NOMO-1 treated with DMSO at 0.1 percent for 48 hours (cell line): Measurements from ENCODE around the gene MYBPC2.
"Not testable (repeated sequence)": the region's sequence is repeated elsewhere in the genome, so short reads cannot be mapped to it uniquely, and the experiment has no call there.

Experiments used
- DNase-seq: peaks from one replicate; lab custom pipeline; 2025; ENCODE audit not compliant: unreplicated experiment; lab: John Stamatoyannopoulos, UW

Gene MYBPC2

DNA sequence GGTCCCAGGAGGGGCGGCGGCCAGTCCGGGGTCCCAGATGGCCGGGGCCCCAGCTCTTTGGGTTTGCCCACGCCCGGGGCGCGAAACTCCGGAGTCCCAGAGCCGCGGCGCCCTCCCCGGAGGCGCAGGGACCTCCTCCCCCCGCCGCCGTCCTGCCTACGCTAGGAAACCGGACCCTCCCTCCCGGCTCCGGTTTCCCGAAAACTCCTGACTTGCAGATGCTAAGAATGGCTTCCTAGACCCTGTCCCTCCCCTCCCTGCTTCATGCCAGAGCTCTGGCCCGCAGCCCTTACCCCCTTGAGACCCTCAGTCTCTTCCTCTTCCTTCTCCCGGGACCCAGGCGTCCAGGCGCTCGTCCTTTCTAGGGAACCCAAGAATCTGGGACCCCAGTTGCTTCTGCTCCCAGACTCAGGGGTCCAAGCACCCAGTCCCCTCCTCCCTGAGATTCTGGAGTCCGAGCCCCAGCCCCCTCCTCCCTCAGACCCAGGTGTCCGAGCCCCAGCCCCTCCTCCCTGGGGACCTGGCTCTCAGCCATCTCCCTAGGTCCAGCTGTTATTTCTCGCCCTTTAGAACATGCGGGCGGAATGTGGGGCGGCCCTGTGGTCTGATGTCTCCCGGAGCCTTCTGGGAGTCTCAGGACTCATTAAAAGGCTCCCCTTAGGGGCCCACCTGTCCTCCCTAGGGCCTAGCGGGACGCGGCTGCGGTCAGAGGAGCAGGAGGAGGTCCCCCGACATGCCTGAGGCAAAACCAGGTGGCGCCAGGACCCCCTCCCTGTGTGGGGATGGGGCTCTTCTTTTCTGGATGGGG is at the start of gene MYBPC2:
Gene MYBPC2, plus strand, starts transcription at position 672 of the 808 bp plus-strand sequence. Its CDS starts 62 bp downstream, at position 734.
- DNase-seq = no peak

DNA sequence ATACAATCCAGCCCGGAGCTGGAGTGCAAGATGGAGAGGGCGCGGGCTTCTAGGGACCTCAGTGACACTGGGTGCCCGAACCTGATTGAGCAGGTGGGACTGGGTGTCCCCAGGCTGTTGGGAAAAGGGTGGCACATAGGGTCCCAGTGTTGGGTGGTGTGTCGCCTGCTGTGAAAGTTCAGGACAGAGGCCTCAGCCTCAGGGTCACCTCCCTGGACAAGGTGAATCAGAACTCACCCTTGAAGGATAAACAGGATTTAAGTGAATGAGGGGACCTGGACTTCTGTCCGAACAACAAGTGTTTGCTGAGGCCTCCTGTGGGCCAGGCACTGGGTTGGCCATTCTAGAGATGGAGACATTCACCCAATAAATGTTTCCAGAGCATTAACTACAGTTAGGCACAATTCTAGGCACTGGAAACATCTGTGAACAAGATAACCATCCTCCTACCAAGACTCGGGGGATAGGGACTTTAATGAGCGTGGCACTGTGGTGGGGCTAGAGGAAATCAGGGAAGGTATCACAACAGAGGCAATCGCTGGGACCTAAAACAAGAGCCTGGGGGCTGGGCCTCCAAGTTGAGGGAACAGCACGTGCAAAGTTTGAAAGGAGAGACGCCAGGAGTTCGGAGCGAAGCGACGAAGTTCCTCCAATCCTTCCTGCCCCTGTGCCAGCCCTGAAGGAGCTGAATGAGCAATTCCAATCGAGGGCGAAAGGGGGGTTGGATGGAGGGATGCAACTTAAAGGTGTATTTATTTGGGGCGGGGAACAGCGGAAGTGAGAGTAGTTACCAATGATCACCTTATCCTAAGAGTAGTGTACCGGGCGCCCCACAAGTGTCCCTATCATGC is 49.5 kb upstream of the MYBPC2 start:
- DNase-seq = no peak

DNA sequence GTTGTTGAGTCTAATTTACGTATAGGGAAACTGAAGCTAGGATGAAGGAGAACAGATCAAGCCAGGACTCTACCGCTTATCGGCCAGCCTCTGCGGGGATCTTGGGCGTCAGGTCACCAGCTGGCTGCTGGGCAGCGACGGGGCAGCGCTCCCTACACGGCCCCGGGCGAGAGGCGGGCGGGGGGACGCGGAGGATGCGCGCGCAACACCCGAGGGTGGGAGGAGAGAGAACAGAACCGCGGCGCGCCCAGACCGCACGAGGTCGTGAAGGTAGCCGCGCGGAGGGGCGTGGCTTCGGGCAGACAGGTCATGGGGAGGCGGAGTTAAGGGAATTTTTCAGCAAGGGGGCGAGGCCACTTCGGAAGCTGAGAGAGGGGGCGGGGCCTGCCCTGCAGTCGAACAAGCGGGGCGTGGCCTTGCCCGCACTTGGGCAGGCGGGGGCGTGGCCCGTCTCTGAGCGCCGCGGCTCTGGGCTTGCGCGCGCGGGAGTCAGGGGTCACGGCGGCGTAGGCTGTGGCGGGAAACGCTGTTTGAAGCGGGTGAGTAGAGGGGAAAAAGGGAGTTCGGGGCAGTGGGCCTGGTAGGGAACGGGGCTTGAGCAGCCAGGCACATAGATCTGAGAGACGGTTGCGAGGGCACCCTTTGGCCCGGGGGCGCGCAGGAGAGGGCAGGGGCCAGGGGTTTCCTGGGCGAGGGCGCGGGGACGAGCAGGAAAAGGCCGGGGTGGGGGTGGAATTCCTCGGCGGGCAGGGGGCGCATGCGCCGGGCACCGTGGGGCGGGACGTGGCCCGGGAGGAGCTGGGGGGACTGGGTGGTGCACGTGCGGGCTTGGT is 48.6 kb upstream of the MYBPC2 start, which contains the start of gene POLD1:
Gene POLD1, plus strand, starts transcription at position 496 of the 833 bp plus-strand sequence. CDS start 14,505 bp downstream, outside the sequence.
- peak; percentile 99 for DNase-seq

DNA sequence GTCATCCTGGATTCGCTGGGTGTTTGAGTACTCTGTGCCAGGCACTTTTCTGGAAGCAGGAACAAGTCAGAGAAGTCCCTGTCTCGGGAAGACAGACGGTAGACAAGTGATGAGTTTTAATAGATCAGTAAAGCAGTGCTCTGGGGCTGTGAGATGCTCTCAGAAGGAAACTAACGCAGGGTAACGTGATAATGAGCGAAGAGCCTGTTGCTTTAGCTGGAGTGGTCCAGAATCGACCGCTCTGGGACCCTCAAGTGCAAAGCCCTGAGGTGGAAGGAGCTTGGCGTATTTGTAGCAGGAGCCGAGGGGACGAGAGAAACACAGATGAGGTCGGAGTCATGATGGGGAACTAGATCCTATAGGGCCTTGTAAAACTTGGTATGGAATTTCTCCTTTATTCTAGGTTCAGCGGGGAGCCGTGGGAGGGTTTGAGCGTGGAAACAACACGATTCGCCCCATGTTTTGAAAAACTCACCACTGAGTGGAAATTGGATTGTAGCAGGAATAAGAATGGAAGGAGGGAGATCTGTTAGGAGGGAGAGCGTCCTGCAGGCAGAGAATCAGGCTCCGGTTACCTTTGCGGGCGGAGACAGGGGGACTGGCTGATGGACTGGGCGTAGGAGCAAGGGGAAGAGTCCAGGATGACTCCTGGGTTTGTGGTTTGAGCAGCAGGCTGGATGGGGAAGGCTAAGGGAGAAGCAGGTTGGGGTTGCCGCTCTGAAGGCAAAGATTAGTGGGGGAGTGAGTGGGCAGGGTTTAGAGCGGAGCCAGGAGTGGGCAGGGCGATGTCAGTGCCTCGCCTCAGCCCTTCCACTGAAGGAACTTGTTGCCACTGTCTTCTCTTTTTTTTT is 47.8 kb upstream of the MYBPC2 start:
- peak; percentile 19 for DNase-seq

DNA sequence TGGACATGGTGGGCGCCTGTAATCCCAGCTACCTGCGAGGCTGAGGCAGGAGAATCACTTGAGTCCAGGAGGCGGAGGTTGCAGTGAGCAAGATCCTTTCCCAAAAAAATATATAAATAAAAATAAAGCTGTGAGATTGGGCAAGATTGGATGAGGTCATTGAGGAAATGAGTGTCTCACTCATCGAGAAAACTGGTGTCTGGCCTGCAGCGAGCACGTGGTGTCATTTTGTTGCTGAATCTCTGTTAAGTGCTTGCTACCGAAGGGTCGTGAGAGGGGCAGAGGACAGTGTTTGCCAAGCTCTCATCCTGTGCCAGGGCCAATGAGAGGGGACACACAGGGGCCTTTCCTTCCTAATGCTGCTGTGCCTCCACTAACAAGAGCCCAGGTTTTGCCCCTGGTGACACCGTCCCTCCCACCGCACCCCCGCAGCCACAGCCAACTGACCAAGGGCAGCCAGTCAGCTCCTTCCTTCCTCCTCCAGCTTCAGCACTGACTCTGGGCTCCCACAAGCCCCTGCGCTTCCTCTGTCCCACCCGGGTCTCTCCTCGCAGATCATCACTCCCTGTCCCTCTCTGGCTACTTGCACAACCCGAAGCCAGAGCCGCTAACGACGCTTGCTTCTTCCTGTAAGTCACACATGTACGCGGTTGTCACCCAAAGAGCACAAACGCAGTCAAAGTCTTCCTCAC is 45.4 kb upstream of the MYBPC2 start:
- DNase-seq = peak; percentile 71

DNA sequence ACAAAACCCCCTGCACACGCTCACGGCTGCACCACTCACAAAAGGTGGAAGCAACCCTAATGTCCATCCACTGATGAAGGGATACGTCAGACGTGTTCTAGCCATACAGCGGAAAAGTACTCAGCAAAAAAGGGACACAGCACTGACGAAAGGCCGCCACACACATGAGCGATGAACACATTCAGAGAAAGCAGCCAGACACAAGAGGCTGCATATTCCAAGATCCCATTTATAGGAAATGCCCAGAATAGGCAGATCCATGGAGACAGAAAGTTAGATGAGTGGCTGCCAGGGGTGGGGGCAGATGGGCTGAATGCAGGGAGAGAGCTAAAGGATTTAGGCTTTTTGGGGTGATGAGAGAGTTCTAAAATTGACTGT is 44.8 kb upstream of the MYBPC2 start:
- no peak for DNase-seq

DNA sequence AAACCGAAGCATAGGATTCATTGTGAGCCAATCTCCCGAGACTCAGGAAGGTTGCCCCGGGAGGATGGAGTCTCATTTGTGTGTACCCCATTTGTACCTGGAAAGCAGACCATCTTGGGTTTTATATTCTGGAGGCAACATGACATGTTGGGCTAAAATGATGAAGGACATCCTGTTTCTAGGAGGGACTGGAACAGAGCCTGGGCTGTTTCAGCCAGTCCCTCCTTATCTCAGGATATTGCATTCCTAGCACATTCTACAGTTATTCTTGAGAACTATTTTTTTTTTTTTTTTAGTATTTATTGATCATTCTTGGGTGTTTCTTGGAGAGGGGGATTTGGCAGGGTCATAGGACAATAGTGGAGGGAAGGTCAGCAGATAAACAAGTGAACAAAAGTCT is 42.4 kb upstream of the MYBPC2 start:
- DNase-seq = not testable (repeated sequence)

DNA sequence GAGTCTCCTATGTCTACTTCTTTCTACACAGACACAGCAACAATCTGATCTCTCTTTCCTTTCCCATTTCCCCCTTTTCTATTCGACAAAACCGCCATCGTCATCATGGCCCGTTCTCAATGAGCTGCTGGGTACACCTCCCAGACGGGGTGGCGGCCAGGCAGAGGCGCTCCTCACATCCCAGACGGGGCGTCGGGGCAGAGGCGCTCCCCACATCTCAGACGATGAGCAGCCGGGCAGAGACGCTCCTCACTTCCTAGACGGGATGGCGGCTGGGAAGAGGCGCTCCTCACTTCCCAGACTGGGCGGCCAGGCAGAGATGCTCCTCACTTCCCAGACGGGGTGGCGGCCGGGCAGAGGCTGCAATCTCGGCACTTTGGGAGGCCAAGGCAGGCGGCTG is 41.7 kb upstream of the MYBPC2 start:
- DNase-seq = not testable (repeated sequence)

DNA sequence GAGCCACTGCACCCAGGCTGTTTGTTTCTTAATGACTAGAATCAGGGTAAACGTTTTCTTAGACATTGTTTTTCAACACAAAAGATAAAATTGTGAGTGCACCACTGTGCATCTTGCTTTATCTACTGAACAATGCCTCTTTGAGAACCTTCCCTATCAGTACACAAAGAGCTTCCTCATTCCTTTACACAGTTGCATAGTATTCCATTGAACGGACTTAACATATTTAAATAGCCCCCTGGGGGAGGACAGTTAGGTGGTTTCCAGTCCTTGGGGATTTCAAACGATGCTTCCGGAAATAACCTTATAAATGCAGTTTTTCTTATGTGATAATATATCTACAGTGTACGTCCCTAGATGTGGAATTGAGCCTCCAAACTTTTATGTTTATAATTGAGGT is 39.9 kb upstream of the MYBPC2 start:
- DNase-seq = no peak

DNA sequence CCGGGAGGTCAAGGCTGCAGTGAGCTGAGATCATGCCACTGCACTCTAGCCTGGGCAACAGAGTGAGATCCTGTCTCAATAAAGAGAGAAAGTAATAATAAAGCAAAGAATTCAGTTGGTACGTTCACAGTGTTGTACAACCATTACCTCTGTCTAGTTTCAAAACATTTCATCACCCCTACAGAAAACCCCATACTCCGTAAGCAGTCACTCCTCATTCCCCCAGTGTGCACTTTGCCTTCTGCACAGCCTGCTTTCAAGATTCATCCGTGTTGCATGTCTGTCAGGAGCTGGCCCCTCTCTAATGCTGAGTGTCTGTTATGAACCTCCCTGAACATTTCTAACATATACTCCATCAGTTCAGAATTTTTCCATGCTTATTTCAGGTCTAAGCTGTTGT is 39.1 kb upstream of the MYBPC2 start:
- no peak for DNase-seq

DNA sequence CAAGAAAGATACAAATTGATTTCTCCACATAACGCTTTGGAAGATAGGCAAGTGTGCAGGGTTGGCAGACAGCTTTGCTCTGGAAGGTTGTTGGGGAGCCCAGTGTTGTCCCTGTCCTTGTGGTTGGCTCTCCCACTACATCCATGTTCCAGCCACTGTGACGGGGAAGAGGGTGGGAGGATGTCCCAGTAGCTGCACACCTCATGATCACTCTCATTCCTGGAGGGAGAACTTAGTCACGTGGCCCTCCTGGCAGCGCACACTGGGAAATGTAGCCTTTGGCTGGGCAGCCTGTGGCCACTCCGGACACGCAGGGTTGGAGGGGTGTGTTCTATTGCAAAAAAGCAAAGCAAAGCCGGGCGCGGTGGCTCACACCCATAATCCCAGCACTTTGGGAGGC is 38.7 kb upstream of the MYBPC2 start:
- DNase-seq = no peak

DNA sequence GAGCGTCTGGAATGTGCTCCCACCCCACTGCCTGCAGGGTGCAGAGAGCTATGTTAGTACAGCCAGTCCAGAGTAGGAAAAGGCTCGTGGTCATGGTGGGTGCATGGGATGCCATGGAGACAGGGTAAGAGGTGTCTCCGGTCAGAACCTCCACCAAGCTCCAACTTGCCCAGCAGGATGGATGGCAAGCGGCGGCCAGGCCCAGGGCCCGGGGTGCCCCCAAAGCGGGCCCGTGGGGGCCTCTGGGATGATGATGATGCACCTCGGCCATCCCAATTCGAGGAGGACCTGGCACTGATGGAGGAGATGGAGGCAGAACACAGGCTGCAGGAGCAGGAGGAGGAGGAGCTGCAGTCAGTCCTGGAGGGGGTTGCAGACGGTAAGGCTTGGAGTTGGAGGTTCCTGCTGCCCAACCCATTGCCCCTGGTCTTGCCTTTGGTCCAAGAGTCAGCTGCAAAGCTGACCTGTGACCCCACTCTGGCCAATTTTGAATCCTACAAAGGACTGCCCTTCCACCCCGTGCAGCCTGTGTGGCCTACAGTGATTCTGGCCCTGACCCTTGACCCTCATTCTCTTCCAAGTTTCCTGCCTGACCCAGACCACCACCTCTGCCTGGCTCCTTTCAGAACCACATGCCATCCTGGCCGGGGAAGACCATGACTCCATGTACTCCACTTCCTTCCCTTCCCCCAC is 33.9 kb upstream of the MYBPC2 start:
- no peak for DNase-seq

DNA sequence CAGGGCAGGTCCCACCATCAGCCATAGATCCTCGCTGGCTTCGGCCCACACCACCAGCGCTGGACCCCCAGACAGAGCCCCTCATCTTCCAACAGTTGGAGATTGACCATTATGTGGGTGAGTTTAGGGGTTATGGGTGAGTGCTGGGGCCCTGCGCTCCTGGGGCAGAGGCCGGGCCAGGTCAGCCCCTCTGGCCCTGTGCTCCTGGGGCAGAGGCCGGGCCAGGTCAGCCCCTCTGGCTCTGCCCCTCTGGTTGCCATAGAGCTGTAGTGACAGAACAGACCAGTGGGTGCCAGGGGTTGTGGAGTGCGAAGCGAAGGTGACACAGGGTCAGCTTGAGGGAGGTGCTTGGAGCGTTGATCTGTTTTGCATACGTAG is 33.3 kb upstream of the MYBPC2 start:
- DNase-seq = no peak

DNA sequence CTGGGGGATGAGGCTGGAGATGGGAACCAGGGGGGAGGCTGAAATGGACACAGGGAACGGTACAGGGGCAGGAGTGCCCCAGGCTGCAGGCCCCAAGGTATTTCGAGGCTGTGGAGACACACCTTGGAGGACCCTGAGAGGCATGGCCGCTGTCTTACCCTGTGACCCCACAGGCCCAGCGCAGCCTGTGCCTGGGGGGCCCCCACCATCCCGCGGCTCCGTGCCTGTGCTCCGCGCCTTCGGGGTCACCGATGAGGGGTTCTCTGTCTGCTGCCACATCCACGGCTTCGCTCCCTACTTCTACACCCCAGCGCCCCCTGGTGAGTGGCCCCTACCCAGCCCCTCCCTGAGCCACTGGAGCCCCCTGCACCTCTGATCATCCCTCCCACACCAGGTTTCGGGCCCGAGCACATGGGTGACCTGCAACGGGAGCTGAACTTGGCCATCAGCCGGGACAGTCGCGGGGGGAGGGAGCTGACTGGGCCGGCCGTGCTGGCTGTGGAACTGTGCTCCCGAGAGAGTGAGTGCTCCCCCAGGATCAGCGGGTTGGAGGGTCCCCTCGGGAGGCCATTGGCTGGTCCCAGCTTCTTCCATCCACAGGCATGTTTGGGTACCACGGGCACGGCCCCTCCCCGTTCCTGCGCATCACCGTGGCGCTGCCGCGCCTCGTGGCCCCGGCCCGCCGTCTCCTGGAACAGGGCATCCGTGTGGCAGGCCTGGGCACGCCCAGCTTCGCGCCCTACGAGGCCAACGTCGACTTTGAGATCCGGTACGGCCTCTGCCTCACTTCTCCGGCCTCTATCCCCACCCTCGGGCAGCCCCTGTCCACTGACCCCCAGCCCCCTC is 30.9 kb upstream of the MYBPC2 start:
- DNase-seq = no peak

DNA sequence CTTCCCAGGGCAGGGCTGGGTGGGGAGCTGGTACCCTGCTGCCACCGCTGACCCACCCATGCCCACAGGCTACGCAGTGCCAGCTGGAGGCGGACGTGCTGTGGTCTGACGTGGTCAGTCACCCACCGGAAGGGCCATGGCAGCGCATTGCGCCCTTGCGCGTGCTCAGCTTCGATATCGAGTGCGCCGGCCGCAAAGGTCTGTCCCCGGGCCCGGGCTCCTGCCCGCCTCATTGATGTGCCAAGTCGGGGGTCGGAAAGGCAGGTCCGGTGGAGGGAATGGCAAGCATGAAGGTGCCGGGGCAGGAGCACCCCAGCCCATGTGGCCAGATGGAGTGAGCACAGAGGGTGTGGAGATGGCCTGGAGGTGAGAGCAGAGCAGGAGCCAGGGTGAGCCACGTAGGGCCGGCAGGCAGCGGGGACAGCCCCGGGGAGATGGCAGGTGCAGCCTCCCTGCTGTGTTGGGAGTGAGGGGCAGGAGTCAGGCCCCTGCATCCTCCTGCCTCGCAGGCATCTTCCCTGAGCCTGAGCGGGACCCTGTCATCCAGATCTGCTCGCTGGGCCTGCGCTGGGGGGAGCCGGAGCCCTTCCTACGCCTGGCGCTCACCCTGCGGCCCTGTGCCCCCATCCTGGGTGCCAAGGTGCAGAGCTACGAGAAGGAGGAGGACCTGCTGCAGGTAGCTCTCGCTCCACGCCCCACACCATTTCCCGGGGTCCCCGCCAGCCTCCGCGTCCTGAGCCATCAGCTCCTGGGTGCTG is 30.0 kb upstream of the MYBPC2 start:
- DNase-seq = no peak

DNA sequence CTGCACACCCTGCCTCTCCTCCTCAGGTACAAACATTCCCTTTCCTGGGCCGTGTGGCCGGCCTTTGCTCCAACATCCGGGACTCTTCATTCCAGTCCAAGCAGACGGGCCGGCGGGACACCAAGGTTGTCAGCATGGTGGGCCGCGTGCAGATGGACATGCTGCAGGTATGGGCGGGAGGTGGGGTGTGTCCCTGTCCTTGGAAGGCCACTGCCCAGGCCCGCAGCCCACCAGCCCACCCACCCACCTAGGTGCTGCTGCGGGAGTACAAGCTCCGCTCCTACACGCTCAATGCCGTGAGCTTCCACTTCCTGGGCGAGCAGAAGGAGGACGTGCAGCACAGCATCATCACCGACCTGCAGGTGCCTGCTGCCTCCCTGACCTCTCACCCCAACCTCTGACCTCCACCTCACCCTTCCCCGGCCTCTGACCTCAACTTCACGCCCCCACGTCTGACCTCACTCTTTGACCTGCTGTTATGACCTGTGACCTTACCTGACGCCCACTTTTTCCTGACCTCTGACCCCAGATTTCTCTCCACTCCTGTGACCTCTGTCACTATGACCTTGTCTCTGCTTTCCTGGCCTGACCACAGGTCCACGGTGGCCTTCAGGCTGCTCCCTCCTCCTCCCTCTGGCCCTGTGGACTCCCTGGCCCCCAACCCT is 26.4 kb upstream of the MYBPC2 start:
- DNase-seq = no peak

DNA sequence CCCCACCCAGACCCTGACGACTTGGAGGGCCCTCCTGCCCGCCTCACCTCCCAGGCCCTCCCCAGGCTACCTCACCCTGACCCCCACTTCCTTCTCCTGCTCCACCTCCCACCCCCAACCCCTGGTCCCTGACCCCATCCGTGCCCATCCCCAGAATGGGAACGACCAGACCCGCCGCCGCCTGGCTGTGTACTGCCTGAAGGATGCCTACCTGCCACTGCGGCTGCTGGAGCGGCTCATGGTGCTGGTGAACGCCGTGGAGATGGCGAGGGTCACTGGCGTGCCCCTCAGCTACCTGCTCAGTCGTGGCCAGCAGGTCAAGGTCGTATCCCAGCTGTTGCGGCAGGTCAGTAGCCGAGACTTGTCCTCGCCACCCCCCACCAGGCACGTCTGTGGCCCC is 25.9 kb upstream of the MYBPC2 start:
- no peak for DNase-seq
